ENCODE results near the gene ABR.
"Not testable (repeated sequence)": the region's sequence is repeated elsewhere in the genome, so short reads cannot be mapped to it uniquely, and the experiment has no call there.

The ABR gene

GRCh38 chr17:1095090-1095852, 84.5 kb downstream of the ABR start:
- DNase-seq (ENCODE audit: low read depth in 2 of 2): no peak

DNA sequence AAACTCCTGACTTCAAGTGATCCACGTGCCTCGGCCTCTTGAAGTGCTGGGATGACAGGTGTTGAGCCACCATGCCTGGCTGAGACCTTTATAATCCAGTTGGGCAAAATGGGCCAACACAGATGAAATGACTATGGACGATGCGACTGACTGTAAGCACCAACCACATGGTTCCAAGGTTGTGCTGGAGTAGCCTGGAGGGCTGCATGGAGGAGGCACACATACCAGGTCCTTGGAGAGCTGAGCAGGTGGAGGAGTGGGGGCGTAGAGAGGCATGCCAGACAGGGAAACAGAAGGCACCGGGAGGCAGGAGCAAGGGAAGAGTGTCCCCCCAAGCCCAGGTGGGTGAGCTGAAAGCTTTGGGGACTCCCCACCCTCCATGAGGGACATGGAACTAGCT, 85.2 kb downstream of the ABR start:
- no peak for DNase-seq (ENCODE audit: low read depth in 2 of 2)

- DNase-seq (ENCODE audit: low read depth in 2 of 2): no peak
These were observed 87.9 kb downstream of the ABR start for GRCh38 chr17:1091900-1092299.

GRCh38 chr17:1091190-1091534, 88.6 kb downstream of the ABR start:
- no peak for DNase-seq (ENCODE audit: low read depth in 2 of 2)

GRCh38 chr17:1090465-1091189, 89.2 kb downstream of the ABR start:
- DNase-seq (ENCODE audit: low read depth in 2 of 2): no peak

DNA sequence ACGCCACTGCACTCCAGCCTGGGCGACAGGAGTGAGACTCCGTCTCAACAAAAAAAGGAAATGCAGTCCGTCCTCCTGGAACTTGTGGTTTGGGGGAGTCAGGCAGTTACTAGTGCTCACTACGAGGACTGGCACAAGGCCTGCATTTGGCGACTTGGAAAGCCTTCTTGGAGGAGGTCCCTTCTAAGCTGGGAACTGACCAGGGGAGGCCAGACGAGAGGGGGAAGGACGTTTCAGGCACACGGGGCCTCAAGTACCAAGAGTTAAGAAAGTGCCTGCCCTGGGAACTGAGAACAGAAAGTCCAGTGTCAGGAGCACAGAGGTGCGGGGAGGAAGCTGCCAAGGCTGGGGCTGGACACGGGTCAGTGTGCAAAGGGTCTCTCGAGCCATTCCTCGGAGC, 89.9 kb downstream of the ABR start:
- DNase-seq (ENCODE audit: low read depth in 2 of 2): no peak

DNA sequence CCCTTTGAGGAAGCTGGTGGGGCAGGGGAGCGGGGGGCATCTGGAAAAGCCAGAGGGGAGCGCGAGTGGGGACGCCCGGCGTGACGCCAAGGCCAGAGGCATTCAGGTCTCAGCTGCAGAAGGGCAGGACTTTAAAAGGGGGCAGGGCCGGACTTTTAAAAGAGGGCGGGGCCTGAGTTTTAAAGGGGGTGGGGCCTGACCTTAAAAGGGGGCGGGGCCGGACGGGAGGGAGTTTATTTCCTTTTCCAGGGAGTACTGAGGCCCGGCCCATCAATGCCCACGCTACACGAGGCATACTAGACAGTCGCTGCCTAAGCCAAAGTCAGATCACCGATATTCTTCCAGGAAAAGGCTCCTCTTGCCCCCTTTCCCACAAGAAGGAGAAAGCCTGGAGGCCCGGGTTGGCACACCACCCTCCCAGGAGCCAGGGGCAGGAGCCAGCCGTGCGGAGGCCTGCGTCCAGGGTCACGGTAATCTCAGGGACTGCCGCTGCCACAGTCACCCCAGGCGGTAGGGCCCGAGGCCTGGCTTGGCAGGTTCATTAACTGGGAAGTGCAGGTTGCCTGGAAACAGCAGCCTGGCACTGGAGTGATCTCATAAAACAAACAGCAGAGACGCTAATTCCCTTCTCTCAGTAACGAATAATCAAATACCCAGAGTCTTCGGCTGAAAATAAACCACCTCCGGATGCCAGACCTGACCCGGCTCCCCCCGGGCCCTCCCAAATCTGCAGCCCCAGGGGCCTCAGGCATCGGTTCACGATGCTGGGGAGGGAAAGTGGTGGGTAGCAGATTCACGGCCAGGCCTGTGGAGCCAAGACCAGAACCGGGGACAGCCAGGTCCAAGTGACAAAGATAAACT, 92.2 kb downstream of the ABR start:
- no peak for DNase-seq (ENCODE audit: low read depth in 2 of 2)

GRCh38 chr17:1083451-1084187, 96.2 kb downstream of the ABR start:
- no peak for DNase-seq (ENCODE audit: low read depth in 2 of 2)

GRCh38 chr17:1082579-1082978, 97.2 kb downstream of the ABR start:
- no peak for DNase-seq (ENCODE audit: low read depth in 2 of 2)

DNA sequence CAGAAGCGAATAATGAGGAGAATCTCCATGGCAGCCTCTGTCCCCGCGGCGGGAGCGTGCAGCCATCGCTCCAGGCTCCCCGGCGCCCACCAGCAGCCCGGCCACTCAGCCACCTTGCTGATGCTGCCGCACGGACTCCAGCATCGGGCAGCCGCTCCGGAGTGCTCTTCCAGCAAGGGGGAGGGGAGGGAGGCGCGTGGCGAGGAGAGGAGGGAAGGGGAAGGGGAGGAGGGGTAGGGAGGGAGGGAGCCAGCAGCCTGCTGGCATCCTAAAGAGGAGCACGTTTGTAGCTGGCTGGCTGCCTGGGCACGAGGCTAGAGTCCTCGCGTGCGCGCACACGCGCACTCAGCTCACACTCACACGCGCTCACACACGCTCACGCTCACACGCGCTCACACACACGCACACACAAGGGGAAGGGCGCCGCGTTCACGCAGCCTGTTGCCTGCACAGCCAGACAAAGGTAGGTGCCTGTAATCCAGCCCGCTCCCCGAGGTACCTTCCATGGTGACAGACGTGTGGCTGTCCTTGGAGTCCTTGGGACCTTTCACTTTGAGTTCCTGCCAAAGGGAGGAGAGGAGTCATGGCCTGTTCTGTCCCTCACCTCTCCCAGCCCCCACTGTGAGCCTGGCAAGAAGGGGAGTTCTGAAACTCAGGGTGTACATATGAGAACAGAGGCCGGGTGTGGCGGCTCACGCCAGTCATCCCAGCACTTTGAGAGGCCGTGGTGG, 100.8 kb downstream of the ABR start:
- DNase-seq (ENCODE audit: low read depth in 2 of 2): no peak

GRCh38 chr17:1077986-1078711, 101.6 kb downstream of the ABR start:
- no peak for DNase-seq (ENCODE audit: low read depth in 2 of 2)

GRCh38 chr17:1077581-1077985, 102.2 kb downstream of the ABR start:
- DNase-seq (ENCODE audit: low read depth in 2 of 2): no peak

GRCh38 chr17:1076982-1077302, 102.8 kb downstream of the ABR start:
- DNase-seq (ENCODE audit: low read depth in 2 of 2): no peak

- no peak for DNase-seq (ENCODE audit: low read depth in 2 of 2)
These were observed 103.3 kb downstream of the ABR start for GRCh38 chr17:1076299-1076981.

DNA sequence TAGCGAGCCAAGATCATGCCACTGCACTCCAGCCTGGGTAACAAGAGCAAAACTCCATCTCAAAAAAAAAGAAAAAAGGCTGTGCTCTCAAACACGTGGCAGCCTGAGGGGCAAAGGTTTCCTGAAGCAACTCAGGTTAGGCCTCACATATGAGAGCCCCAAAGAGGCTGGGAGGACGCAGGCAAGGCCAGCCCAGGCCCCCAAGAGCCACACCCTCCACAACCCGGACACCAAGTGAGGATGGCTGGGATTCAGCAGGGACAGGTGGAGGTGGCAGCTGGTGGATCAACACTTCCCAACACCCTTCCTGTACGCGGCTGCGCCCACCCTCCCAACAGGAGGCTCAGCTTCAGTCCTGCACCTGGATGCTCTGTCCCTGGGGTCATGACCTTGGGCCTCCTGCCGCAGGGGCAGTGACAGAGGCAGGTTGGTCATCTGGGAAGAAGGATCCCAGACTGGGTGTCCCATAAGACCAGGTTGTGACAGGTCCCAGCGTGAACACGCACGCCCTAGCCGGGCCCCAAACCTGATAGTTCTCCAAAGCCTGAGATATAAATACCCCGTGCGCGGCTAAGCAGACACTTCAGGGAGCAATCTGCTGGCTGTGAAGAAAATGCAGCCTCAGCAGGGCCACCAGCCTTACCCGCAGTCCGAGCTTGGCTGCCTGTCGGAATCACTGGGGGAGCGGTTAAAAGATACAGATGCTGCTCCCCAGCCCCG, 104.7 kb downstream of the ABR start:
- no peak for DNase-seq (ENCODE audit: low read depth in 2 of 2)

DNA sequence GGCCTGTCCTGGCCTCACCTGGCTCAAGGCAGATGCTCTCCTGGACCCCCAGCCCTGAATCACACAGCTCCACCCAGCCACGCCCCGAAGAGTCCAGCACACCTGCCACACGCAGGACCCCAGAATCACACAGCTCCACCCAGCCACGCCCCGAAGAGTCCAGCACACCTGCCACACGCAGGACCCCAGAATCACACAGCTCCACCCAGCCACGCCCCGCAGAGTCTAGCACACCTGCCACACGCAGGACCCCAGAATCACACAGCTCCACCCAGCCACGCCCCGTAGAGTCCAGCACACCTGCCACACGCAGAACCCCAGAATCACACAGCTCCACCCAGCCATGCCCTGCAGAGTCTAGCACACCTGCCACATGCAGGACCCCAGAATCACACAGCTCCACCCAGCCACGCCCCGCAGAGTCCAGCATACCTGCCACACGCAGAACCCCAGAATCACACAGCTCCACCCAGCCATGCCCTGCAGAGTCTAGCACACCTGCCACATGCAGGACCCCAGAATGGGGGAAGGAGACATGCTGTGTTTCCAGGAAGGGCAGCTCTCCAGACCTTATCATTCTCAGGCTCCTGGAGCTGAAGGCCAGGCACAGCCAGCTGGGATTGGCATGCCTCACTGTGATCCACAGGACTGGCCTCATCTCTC, 105.7 kb downstream of the ABR start:
- DNase-seq (ENCODE audit: low read depth in 2 of 2): not testable (repeated sequence)

DNA sequence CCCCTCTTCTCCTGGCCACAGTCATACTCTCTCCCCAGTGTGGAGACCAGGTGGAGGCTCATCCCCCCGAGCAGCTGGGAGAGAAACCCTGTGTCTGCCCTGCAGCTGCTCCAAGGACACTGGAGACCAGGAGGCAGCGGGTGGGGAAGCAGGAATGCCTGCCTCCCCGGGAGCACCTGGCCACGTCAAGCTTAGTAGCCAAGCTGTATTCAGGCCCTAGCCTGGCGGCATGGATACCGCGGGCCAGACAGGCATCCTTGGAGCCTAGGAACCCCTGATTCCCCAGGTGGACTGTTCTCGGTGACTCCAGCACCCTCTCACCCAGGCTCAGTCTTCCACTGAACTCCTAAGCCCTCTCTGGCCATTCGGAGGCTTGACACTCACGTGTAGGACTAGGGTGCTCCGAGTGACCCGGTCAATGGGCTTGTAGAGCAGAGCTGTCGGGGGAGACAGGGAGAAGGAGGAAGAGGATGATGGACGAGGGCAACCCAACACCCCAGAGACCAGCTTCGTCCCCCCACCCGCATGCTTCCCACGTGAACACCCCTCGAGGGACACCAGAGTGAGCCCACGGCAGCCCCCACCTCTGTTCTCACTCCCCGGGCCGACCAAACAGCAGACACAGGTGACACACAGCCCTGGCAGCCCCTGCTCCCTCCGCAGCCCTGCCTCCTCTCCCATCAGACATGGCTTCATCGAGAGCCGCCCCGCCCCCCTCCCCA, 106.4 kb downstream of the ABR start:
- no peak for DNase-seq (ENCODE audit: low read depth in 2 of 2)

DNA sequence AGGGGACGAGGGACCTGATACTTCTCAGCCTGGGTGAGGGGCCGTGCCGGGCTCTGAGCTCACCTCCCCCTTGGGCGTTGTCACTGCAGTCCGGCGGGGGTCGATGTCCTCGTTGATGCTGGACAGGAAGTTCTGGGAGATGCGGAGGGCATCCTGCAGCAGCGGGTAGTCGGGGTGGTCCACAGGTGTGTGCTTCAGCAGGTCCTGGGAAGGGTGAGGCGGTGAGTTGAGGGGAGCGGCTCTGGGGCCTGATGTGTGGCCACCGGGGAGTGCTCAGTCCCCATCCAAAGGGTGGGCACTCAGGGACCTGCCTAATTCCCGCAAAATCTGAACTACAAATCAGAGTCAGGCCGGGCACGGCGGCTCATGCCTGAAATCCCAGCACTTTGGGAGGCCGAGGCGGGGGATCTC, 107.2 kb downstream of the ABR start:
- no peak for DNase-seq (ENCODE audit: low read depth in 2 of 2)

Measured in stimulated activated CD4-positive, alpha-beta T cell treated with anti-CD3 and anti-CD28 coated beads, Interleukin-15, amount 100 ng/mL, for 48 hours (primary cell).